ENCODE measurements around the gene SLC16A9.

DNA sequence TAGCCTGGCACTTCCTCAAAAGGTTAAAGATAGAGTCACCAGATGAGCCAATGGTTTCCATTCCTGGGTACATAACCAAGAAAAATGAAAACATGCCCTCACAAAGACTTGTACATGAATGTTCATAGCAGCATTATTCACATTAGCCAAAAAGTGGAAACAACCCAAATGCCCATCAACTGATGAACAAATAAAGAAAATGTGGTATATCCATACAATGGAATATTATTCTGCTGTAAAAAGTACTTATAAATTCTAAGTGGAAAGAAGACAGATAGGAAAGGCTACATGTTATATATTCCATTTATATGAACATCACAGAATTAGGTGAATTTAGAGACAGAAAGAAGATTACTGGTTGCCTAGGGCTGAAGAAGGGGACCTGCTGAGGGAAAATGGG, 10.7 kb upstream of the SLC16A9 start:
- TF ChIP-seq YY1 (IDR thresholded peaks at IDR 0.05; ENCODE audit: insufficient read depth, insufficient read length) (no peak), ZNF274 (IDR thresholded peaks at IDR 0.05; ENCODE audit: low read depth, low read length) (no peak), SUZ12 (IDR thresholded peaks at IDR 0.05; ENCODE audit: extremely low read depth, insufficient read depth, insufficient read length) (no peak)

Measured in NT2/D1 (cell line).